Measurements from ENCODE around the gene FUT6.

FUT6 gene

GRCh38 chr19:5809469-5809868 lies 30.0 kb downstream of the FUT6 start:
- Histone ChIP-seq H2AFZ (ENCODE audit: low read length) (no peak overlapping the region), H3F3A (ENCODE audit: insufficient read depth, low read length) (0 out of 2 replicates have a peak, but pooled peaks cover 6% of the 10 kb centered on the region), H3K9ac (ENCODE audit: low read length) (no peak overlapping the region), H3K36me3 (replicated peaks; ENCODE audit: insufficient read depth, low read length) (no peaks in the 10 kb centered on the region), H3K27ac (ENCODE audit: low read length) (no peak overlapping the region), H3K4me2 (ENCODE audit: low read depth, low read length) (no peak overlapping the region), H4K20me1 (ENCODE audit: insufficient read depth, low read length) (no peaks in the 10 kb centered on the region; the same call in 1 of the 2 replicates), H3K27me3 (replicated peaks; ENCODE audit: insufficient read depth, low read length) (peaks cover 21% of the 10 kb centered on the region), H3K4me3 (ENCODE audit: low read length) (no peak overlapping the region), H3K4me1 (ENCODE audit: low read length) (no peaks in the 10 kb centered on the region), H3K9me2 (replicated peaks; ENCODE audit: insufficient read depth, low read length) (no peaks in the 10 kb centered on the region), H3K79me2 (ENCODE audit: low read length) (peaks cover 4% of the 10 kb centered on the region; the same call in 1 of the 2 replicates), H3K9me3 (replicated peaks; ENCODE audit: insufficient read depth, low read length) (no peaks in the 10 kb centered on the region)
- DNase-seq = no peak
- TF ChIP-seq EZH2phosphoT487 (IDR thresholded peaks at IDR 0.05; ENCODE audit: low read length) (no peak), EZH2 (optimal IDR thresholded peaks at IDR 0.05; ENCODE audit: low read depth, low read length) (no peak), CTCF (IDR thresholded peaks at IDR 0.05; ENCODE audit: low read length) (no peak)

- H2AFZ ChIP-seq (ENCODE audit: low read length) = no peak overlapping the region
- no peak overlapping the region for H3K27ac ChIP-seq (ENCODE audit: low read length)
- H3K4me2 ChIP-seq (ENCODE audit: low read depth, low read length) = no peak overlapping the region
- H3K27me3 ChIP-seq (replicated peaks; ENCODE audit: insufficient read depth, low read length) = peaks cover 18% of the 10 kb centered on the region
- H3K9me2 ChIP-seq (replicated peaks; ENCODE audit: insufficient read depth, low read length) = no peaks in the 10 kb centered on the region
- no peak for DNase-seq
- H3K4me1 ChIP-seq (ENCODE audit: low read length) = no peaks in the 10 kb centered on the region
- 0 out of 2 replicates have a peak, but pooled peaks cover 6% of the 10 kb centered on the region for H3F3A ChIP-seq (ENCODE audit: insufficient read depth, low read length)
- H3K79me2 ChIP-seq (ENCODE audit: low read length) = peaks cover 4% of the 10 kb centered on the region; the same call in 1 of the 2 replicates
- H3K9ac ChIP-seq (ENCODE audit: low read length) = no peak overlapping the region
- H4K20me1 ChIP-seq (ENCODE audit: insufficient read depth, low read length) = no peaks in the 10 kb centered on the region; the same call in 1 of the 2 replicates
- H3K9me3 ChIP-seq (replicated peaks; ENCODE audit: insufficient read depth, low read length) = no peaks in the 10 kb centered on the region
- no peak overlapping the region for H3K4me3 ChIP-seq (ENCODE audit: low read length)
- H3K36me3 ChIP-seq (replicated peaks; ENCODE audit: insufficient read depth, low read length) = no peaks in the 10 kb centered on the region
- TF ChIP-seq EZH2phosphoT487 (IDR thresholded peaks at IDR 0.05; ENCODE audit: low read length) (no peak), EZH2 (optimal IDR thresholded peaks at IDR 0.05; ENCODE audit: low read depth, low read length) (no peak), CTCF (IDR thresholded peaks at IDR 0.05; ENCODE audit: low read length) (no peak)
Measured at GRCh38 chr19:5809053-5809452, 30.4 kb downstream of the FUT6 start.

- Histone ChIP-seq H3K4me1 (ENCODE audit: low read length) (peaks cover 4% of the 10 kb centered on the region; the same call in 1 of the 2 replicates), H3F3A (ENCODE audit: insufficient read depth, low read length) (0 out of 2 replicates have a peak, but pooled peaks cover 6% of the 10 kb centered on the region), H4K20me1 (ENCODE audit: insufficient read depth, low read length) (no peaks in the 10 kb centered on the region; the same call in 1 of the 2 replicates), H3K27me3 (replicated peaks; ENCODE audit: insufficient read depth, low read length) (peaks cover 17% of the 10 kb centered on the region), H3K4me3 (ENCODE audit: low read length) (no peak overlapping the region), H3K4me2 (ENCODE audit: low read depth, low read length) (no peak overlapping the region), H3K79me2 (ENCODE audit: low read length) (peaks cover 4% of the 10 kb centered on the region; the same call in 1 of the 2 replicates), H3K36me3 (replicated peaks; ENCODE audit: insufficient read depth, low read length) (no peaks in the 10 kb centered on the region), H3K27ac (ENCODE audit: low read length) (no peak overlapping the region), H3K9ac (ENCODE audit: low read length) (no peak overlapping the region), H2AFZ (ENCODE audit: low read length) (no peak overlapping the region), H3K9me2 (replicated peaks; ENCODE audit: insufficient read depth, low read length) (no peaks in the 10 kb centered on the region), H3K9me3 (replicated peaks; ENCODE audit: insufficient read depth, low read length) (no peaks in the 10 kb centered on the region)
- TF ChIP-seq EZH2phosphoT487 (IDR thresholded peaks at IDR 0.05; ENCODE audit: low read length) (no peak), EZH2 (optimal IDR thresholded peaks at IDR 0.05; ENCODE audit: low read depth, low read length) (no peak), CTCF (IDR thresholded peaks at IDR 0.05; ENCODE audit: low read length) (no peak)
- DNase-seq = no peak
Measured at GRCh38 chr19:5808120-5808816, 31.2 kb downstream of the FUT6 start.

Data from MM.1S (cell line).